Heart left ventricle (tissue), 16 donors: Measurements from ENCODE around the gene SLC4A7. TPM values are rescaled to one million over a fixed set of nuclear protein-coding genes. Genes with fewer than 3 reads are reported as not detected.

ENCODE experiments used
- ATAC-seq, 4 donors: fragments of 200-7000 bp; cut with Tn5 transposase; one replicate each; pipeline ENCODE4 v1.9.1; 2020 to 2022; ENCODE audit warnings: moderate library complexity in 4 of 4, mild to moderate bottlenecking in 3 of 4, moderate number of reproducible peaks in 1 of 4
- DNase-seq, 5 donors: peaks; one replicate each; pipeline ENCODE4 v3.0.0-alpha.2; 2020
- H3K27ac ChIP-seq, 12 donors: fragments of 200-600 bp; sonication (generic) in 4 of 12; one replicate each; pipeline versions ENCODE4 v1.5.0 to v1.8.0; 2016 to 2022; ENCODE audit warnings: mild to moderate bottlenecking in 2 of 12
- H3K27me3 ChIP-seq, 9 donors: fragments of 200-600 bp; sonication (generic) in 2 of 9; one replicate each; pipeline versions ENCODE4 v1.5.1 to v1.8.0; 2016 to 2022; ENCODE audit warnings: mild to moderate bottlenecking in 3 of 9
- H3K36me3 ChIP-seq, 9 donors: fragments of 200-600 bp; sonication (generic) in 2 of 9; one replicate each; pipeline versions ENCODE4 v1.5.0 to v1.8.0; 2018 to 2022; ENCODE audit warnings: mild to moderate bottlenecking in 2 of 9
- H3K4me1 ChIP-seq, 12 donors: fragments of 200-600 bp; sonication (generic) in 4 of 12; one replicate each; pipeline versions ENCODE4 v1.5.0 to v1.8.0; 2016 to 2022; ENCODE audit warnings: mild to moderate bottlenecking in 3 of 12
- H3K4me3 ChIP-seq, 12 donors: fragments of 200-600 bp; sonication (generic) in 4 of 12; one replicate each; pipeline versions ENCODE4 v1.5.0 to v1.8.0; 2017 to 2022; ENCODE audit warnings: mild to moderate bottlenecking in 9 of 12, moderate library complexity in 4 of 12
- H3K9me3 ChIP-seq, 12 donors: fragments of 200-600 bp; sonication (generic) in 4 of 12; one replicate each; pipeline versions ENCODE4 v1.5.0 to v1.8.0; 2016 to 2022; ENCODE audit warnings: mild to moderate bottlenecking in 1 of 12
- CTCF ChIP-seq, 12 donors: fragments of 200-600 bp; sonication (generic) in 4 of 12; IDR thresholded peaks; one replicate each; pipeline versions ENCODE4 v1.5.0 to v1.8.0; 2018 to 2022; ENCODE audit warnings: antibody characterized with exemption in 12 of 12, mild to moderate bottlenecking in 5 of 12
- POLR2A ChIP-seq, 2 donors: fragments of 450-650 bp; IDR thresholded peaks; one replicate each; pipeline ENCODE4 v1.6.1; 2017; ENCODE audit warnings: antibody characterized with exemption in 2 of 2, mild to moderate bottlenecking in 2 of 2, moderate library complexity in 2 of 2
- WGBS, 4 donors: extraction: QIAGEN DNeasy Blood & Tissue Kit in 2 of 4; methylation state at CpG; one replicate each; pipeline versions ENCODE4 v1.1.5 to v1.1.7; 2013 to 2018; 5-methylcytosine and 5-hydroxymethylcytosine counted together
- intact Hi-C, 10 donors: fragments of 100-400 bp; cut with DNase I; formaldehyde crosslinking; loops; one replicate each; pipeline versions ENCODE4 v1.11.1 to v1.14.2; 2022
- polyA plus RNA-seq, 2 donors: library from polyadenylated mRNA; stranded (reverse); fragments of 200-250 nt; gene quantifications; one replicate each; pipeline ENCODE4 v1.2.3, GENCODE V29; 2013
- total RNA-seq, 9 donors: library from RNA; depleted of rRNA in 2 of 9; stranded (reverse); fragments of >200 nt in 2 of 9; fragmentation: NEBNext Ultra II Directional in 3 of 9; extraction: Animal tissue kit (Norgen Biotek cat#: 25700) in 3 of 9; gene quantifications; one replicate each; pipeline versions ENCODE4 v1.1.0 to v1.2.4, GENCODE V29; 2016 to 2023
- donor health status: ischemic (EF 13 %, LVEDD 7.1; RV severe dilation, severe dysfunction).
- donor health status: healthy with polysubstance abuse.
- donor health status: DM: no; HTN: yes; CAD: no.
- donor health status: DM: no; HTN: no; CAD: no.
- donor health status: ischemic (EF 25% LVEDD 6.9; RV normal size, moderate dysfunction).
- donor health status: ischemic (EF 25% LVEDD 5.7; RV mildly dilated, moderate dysfunction).
- donor health status: healthy.
- donor health status: DM: yes; HTN: yes; CAD: no.
- donor health status: ischemic (EF 35%, LVEDD 5.7; RV mildly dilated, moderate dysfunction).
- donor health status: nonischemic (EF 11% LVEDD 7.7; RV severe dilation, severe dysfunction).
- donor health status: DM: yes; HTN: yes; CAD: no.
- donor health status: PGD.
- donor health status: ischemic (EF 29% LVEDD 5.4; RV normal size, mild dysfunction).
- donor health status: nonischemic (EF 23%, LVEDD 6.1; RV moderate dilation, normal function).

SLC4A7 gene
- total and polyA plus RNA-seq, 11 donors: 2.2 to 25.4 (median 15.0) TPM

- Histone ChIP-seq H3K27ac (no peak overlapping the region), H3K4me3 (no peak overlapping the region), H3K36me3 (no peaks in the 10 kb centered on the region), H3K4me1 (peaks cover 0 to 6% (median 0%) of the 10 kb centered on the region in 12 donors), H3K27me3 (no peaks in the 10 kb centered on the region), H3K9me3 (no peaks in the 10 kb centered on the region)
- DNase-seq: no peak
- no peak for ATAC-seq
- intact Hi-C loops: no loop called here
- TF ChIP-seq POLR2A (IDR thresholded peaks at IDR 0.05) (no peak), CTCF (IDR thresholded peaks at IDR 0.05) (no peak)
Measured at GRCh38 chr3:27500986-27501385, 16.8 kb upstream of the SLC4A7 start.

- 95 to 100% (median 98%) methylated on average over 1 of the region's 1 CpG for WGBS, 4 donors
- intact Hi-C loops: no loop called here
- H3K27me3 ChIP-seq: no peaks in the 10 kb centered on the region
- TF ChIP-seq POLR2A (IDR thresholded peaks at IDR 0.05): no peak
- no peak for TF ChIP-seq CTCF (IDR thresholded peaks at IDR 0.05)
- DNase-seq (no peak), ATAC-seq (no peak)
- no peak overlapping the region for H3K27ac ChIP-seq
- H3K4me1 ChIP-seq: peaks cover 0 to 6% (median 0%) of the 10 kb centered on the region in 12 donors
- H3K36me3 ChIP-seq: no peaks in the 10 kb centered on the region
- no peaks in the 10 kb centered on the region for H3K9me3 ChIP-seq
- no peak overlapping the region for H3K4me3 ChIP-seq
Measured at GRCh38 chr3:27500035-27500434, 15.9 kb upstream of the SLC4A7 start.

- intact Hi-C loops: no loop called here
- no peaks in the 10 kb centered on the region for H3K4me1 ChIP-seq
- no peaks in the 10 kb centered on the region for H3K36me3 ChIP-seq
- no peak overlapping the region for H3K27ac ChIP-seq
- no peak for TF ChIP-seq CTCF (IDR thresholded peaks at IDR 0.05)
- TF ChIP-seq POLR2A (IDR thresholded peaks at IDR 0.05): no peak
- H3K27me3 ChIP-seq: no peaks in the 10 kb centered on the region
- DNase-seq (no peak), ATAC-seq (no peak)
- no peaks in the 10 kb centered on the region for H3K9me3 ChIP-seq
- H3K4me3 ChIP-seq: no peak overlapping the region
Measured at GRCh38 chr3:27494784-27495183, 10.6 kb upstream of the SLC4A7 start.

GRCh38 chr3:27488821-27489220, 4.6 kb upstream of the SLC4A7 start:
- Histone ChIP-seq H3K4me3 (no peak overlapping the region), H3K9me3 (no peaks in the 10 kb centered on the region), H3K27me3 (no peaks in the 10 kb centered on the region), H3K27ac (no peak overlapping the region), H3K36me3 (no peaks in the 10 kb centered on the region), H3K4me1 (peaks cover 0 to 19% (median 5%) of the 10 kb centered on the region in 12 donors)
- TF ChIP-seq POLR2A (IDR thresholded peaks at IDR 0.05): no peak
- TF ChIP-seq CTCF (IDR thresholded peaks at IDR 0.05): no peak
- intact Hi-C loops: loop anchor here in 6 of 10 donors (5.0 to 10.0 kb wide), 4 partner anchors 33 to 166 kb away; no protein-coding TSS in a partner anchor
- no peak for ATAC-seq
- DNase-seq: no peak
- 90 to 99% (median 95%) methylated on average over 2 of the region's 2 CpGs for WGBS, 4 donors
